Measurements from ENCODE around the gene EFNA5.

The EFNA5 gene

GRCh38 chr5:107661650-107662044, 9.1 kb downstream of the EFNA5 start:
- Histone ChIP-seq H3K36me3 (ENCODE audit: insufficient read depth, low read length) (no peaks in the 10 kb centered on the region), H3K4me1 (ENCODE audit: control insufficient read depth, insufficient read depth, low read length, unreplicated experiment) (peaks cover 26% of the 10 kb centered on the region), H3K27ac (ENCODE audit: low read depth, low read length) (no peak overlapping the region), H2AFZ (ENCODE audit: low read length, unreplicated experiment) (no peak overlapping the region), H3K27me3 (ENCODE audit: insufficient read depth, low read length) (no peaks in the 10 kb centered on the region), H3K4me3 (ENCODE audit: low read depth, low read length) (no peak overlapping the region), H3K79me2 (ENCODE audit: control insufficient read depth, insufficient read depth, low read length, unreplicated experiment) (peaks cover 72% of the 10 kb centered on the region)

- peaks cover 72% of the 10 kb centered on the region for H3K79me2 ChIP-seq (ENCODE audit: control insufficient read depth, insufficient read depth, low read length, unreplicated experiment)
- H3K27me3 ChIP-seq (ENCODE audit: insufficient read depth, low read length), result no peaks in the 10 kb centered on the region
- H3K27ac ChIP-seq (ENCODE audit: low read depth, low read length), result no peak overlapping the region
- H3K4me3 ChIP-seq (ENCODE audit: low read depth, low read length), result no peak overlapping the region
- peaks cover 21% of the 10 kb centered on the region for H3K4me1 ChIP-seq (ENCODE audit: control insufficient read depth, insufficient read depth, low read length, unreplicated experiment)
- no peak overlapping the region for H2AFZ ChIP-seq (ENCODE audit: low read length, unreplicated experiment)
- H3K36me3 ChIP-seq (ENCODE audit: insufficient read depth, low read length), result no peaks in the 10 kb centered on the region
Observed at GRCh38 chr5:107661038-107661649, 9.6 kb downstream of the EFNA5 start.

GRCh38 chr5:107658528-107658927, 12.2 kb downstream of the EFNA5 start:
- H3K4me3 ChIP-seq (ENCODE audit: low read depth, low read length), result no peak overlapping the region
- no peak overlapping the region for H3K27ac ChIP-seq (ENCODE audit: low read depth, low read length)
- H3K79me2 ChIP-seq (ENCODE audit: control insufficient read depth, insufficient read depth, low read length, unreplicated experiment), result peaks cover 76% of the 10 kb centered on the region
- no peaks in the 10 kb centered on the region for H3K4me1 ChIP-seq (ENCODE audit: control insufficient read depth, insufficient read depth, low read length, unreplicated experiment)
- H3K27me3 ChIP-seq (ENCODE audit: insufficient read depth, low read length), result no peaks in the 10 kb centered on the region
- no peaks in the 10 kb centered on the region for H3K36me3 ChIP-seq (ENCODE audit: insufficient read depth, low read length)
- no peak overlapping the region for H2AFZ ChIP-seq (ENCODE audit: low read length, unreplicated experiment)

GRCh38 chr5:107655831-107656230, 14.9 kb downstream of the EFNA5 start:
- no peak overlapping the region for H3K27ac ChIP-seq (ENCODE audit: low read depth, low read length)
- no peak overlapping the region for H3K4me3 ChIP-seq (ENCODE audit: low read depth, low read length)
- H3K79me2 ChIP-seq (ENCODE audit: control insufficient read depth, insufficient read depth, low read length, unreplicated experiment), result peaks cover 75% of the 10 kb centered on the region
- no peaks in the 10 kb centered on the region for H3K4me1 ChIP-seq (ENCODE audit: control insufficient read depth, insufficient read depth, low read length, unreplicated experiment)
- no peaks in the 10 kb centered on the region for H3K36me3 ChIP-seq (ENCODE audit: insufficient read depth, low read length)
- no peaks in the 10 kb centered on the region for H3K27me3 ChIP-seq (ENCODE audit: insufficient read depth, low read length)
- no peak overlapping the region for H2AFZ ChIP-seq (ENCODE audit: low read length, unreplicated experiment)

- Histone ChIP-seq H3K4me3 (ENCODE audit: low read depth, low read length) (no peak overlapping the region), H2AFZ (ENCODE audit: low read length, unreplicated experiment) (no peak overlapping the region), H3K27ac (ENCODE audit: low read depth, low read length) (no peak overlapping the region), H3K4me1 (ENCODE audit: control insufficient read depth, insufficient read depth, low read length, unreplicated experiment) (no peaks in the 10 kb centered on the region), H3K36me3 (ENCODE audit: insufficient read depth, low read length) (no peaks in the 10 kb centered on the region), H3K27me3 (ENCODE audit: insufficient read depth, low read length) (no peaks in the 10 kb centered on the region), H3K79me2 (ENCODE audit: control insufficient read depth, insufficient read depth, low read length, unreplicated experiment) (peaks cover 78% of the 10 kb centered on the region)
Observed at GRCh38 chr5:107654827-107655226, 15.9 kb downstream of the EFNA5 start.

GRCh38 chr5:107653685-107654084, 17.1 kb downstream of the EFNA5 start:
- Histone ChIP-seq H3K27ac (ENCODE audit: low read depth, low read length) (no peak overlapping the region), H3K4me1 (ENCODE audit: control insufficient read depth, insufficient read depth, low read length, unreplicated experiment) (no peaks in the 10 kb centered on the region), H3K4me3 (ENCODE audit: low read depth, low read length) (no peak overlapping the region), H3K79me2 (ENCODE audit: control insufficient read depth, insufficient read depth, low read length, unreplicated experiment) (peaks cover 71% of the 10 kb centered on the region), H2AFZ (ENCODE audit: low read length, unreplicated experiment) (no peak overlapping the region), H3K36me3 (ENCODE audit: insufficient read depth, low read length) (no peaks in the 10 kb centered on the region), H3K27me3 (ENCODE audit: insufficient read depth, low read length) (no peaks in the 10 kb centered on the region)

- H3K36me3 ChIP-seq (ENCODE audit: insufficient read depth, low read length), result no peaks in the 10 kb centered on the region
- H3K27ac ChIP-seq (ENCODE audit: low read depth, low read length), result no peak overlapping the region
- no peaks in the 10 kb centered on the region for H3K4me1 ChIP-seq (ENCODE audit: control insufficient read depth, insufficient read depth, low read length, unreplicated experiment)
- no peak overlapping the region for H2AFZ ChIP-seq (ENCODE audit: low read length, unreplicated experiment)
- no peak overlapping the region for H3K4me3 ChIP-seq (ENCODE audit: low read depth, low read length)
- no peaks in the 10 kb centered on the region for H3K27me3 ChIP-seq (ENCODE audit: insufficient read depth, low read length)
- H3K79me2 ChIP-seq (ENCODE audit: control insufficient read depth, insufficient read depth, low read length, unreplicated experiment), result peaks cover 64% of the 10 kb centered on the region
Observed at GRCh38 chr5:107652839-107653607, 17.7 kb downstream of the EFNA5 start.

GRCh38 chr5:107652408-107652807, 18.3 kb downstream of the EFNA5 start:
- peaks cover 67% of the 10 kb centered on the region for H3K79me2 ChIP-seq (ENCODE audit: control insufficient read depth, insufficient read depth, low read length, unreplicated experiment)
- H2AFZ ChIP-seq (ENCODE audit: low read length, unreplicated experiment), result no peak overlapping the region
- H3K27me3 ChIP-seq (ENCODE audit: insufficient read depth, low read length), result no peaks in the 10 kb centered on the region
- H3K4me3 ChIP-seq (ENCODE audit: low read depth, low read length), result no peak overlapping the region
- H3K36me3 ChIP-seq (ENCODE audit: insufficient read depth, low read length), result no peaks in the 10 kb centered on the region
- H3K27ac ChIP-seq (ENCODE audit: low read depth, low read length), result no peak overlapping the region
- no peaks in the 10 kb centered on the region for H3K4me1 ChIP-seq (ENCODE audit: control insufficient read depth, insufficient read depth, low read length, unreplicated experiment)

GRCh38 chr5:107651325-107651724, 19.4 kb downstream of the EFNA5 start:
- H3K4me1 ChIP-seq (ENCODE audit: control insufficient read depth, insufficient read depth, low read length, unreplicated experiment), result peaks cover 6% of the 10 kb centered on the region

GRCh38 chr5:107646418-107646817, 24.3 kb downstream of the EFNA5 start:
- Histone ChIP-seq H3K27me3 (ENCODE audit: insufficient read depth, low read length) (no peaks in the 10 kb centered on the region), H3K4me1 (ENCODE audit: control insufficient read depth, insufficient read depth, low read length, unreplicated experiment) (peaks cover 7% of the 10 kb centered on the region), H2AFZ (ENCODE audit: low read length, unreplicated experiment) (no peak overlapping the region), H3K79me2 (ENCODE audit: control insufficient read depth, insufficient read depth, low read length, unreplicated experiment) (peaks cover 36% of the 10 kb centered on the region), H3K36me3 (ENCODE audit: insufficient read depth, low read length) (0 out of 2 replicates have a peak, but pooled peaks cover 6% of the 10 kb centered on the region), H3K27ac (ENCODE audit: low read depth, low read length) (no peak overlapping the region), H3K4me3 (ENCODE audit: low read depth, low read length) (no peak overlapping the region)

More at GRCh38 chr5:107651325-107651724, 19.4 kb downstream of the EFNA5 start:
- H2AFZ ChIP-seq (ENCODE audit: low read length, unreplicated experiment), result no peak overlapping the region
- H3K36me3 ChIP-seq (ENCODE audit: insufficient read depth, low read length), result no peaks in the 10 kb centered on the region
- H3K27me3 ChIP-seq (ENCODE audit: insufficient read depth, low read length), result no peaks in the 10 kb centered on the region
- H3K79me2 ChIP-seq (ENCODE audit: control insufficient read depth, insufficient read depth, low read length, unreplicated experiment), result peaks cover 60% of the 10 kb centered on the region
- H3K4me3 ChIP-seq (ENCODE audit: low read depth, low read length), result no peak overlapping the region
- no peak overlapping the region for H3K27ac ChIP-seq (ENCODE audit: low read depth, low read length)

- H3K27ac ChIP-seq (ENCODE audit: low read depth, low read length), result no peak overlapping the region
- 0 out of 2 replicates have a peak, but pooled peaks cover 6% of the 10 kb centered on the region for H3K36me3 ChIP-seq (ENCODE audit: insufficient read depth, low read length)
- no peak overlapping the region for H2AFZ ChIP-seq (ENCODE audit: low read length, unreplicated experiment)
- no peaks in the 10 kb centered on the region for H3K27me3 ChIP-seq (ENCODE audit: insufficient read depth, low read length)
- H3K4me3 ChIP-seq (ENCODE audit: low read depth, low read length), result no peak overlapping the region
- H3K4me1 ChIP-seq (ENCODE audit: control insufficient read depth, insufficient read depth, low read length, unreplicated experiment), result peaks cover 17% of the 10 kb centered on the region
- peaks cover 24% of the 10 kb centered on the region for H3K79me2 ChIP-seq (ENCODE audit: control insufficient read depth, insufficient read depth, low read length, unreplicated experiment)
Observed at GRCh38 chr5:107640568-107640967, 30.2 kb downstream of the EFNA5 start.

Measured in ACC112 (cell line).